GM23338 (cell line): ENCODE measurements around the gene GOLGA1. TPM values are rescaled to one million over a fixed set of nuclear protein-coding genes. Genes with fewer than 3 reads are reported as not detected.

Experiments used
- ATAC-seq: fragments of 200-7000 bp; cut with Tn5 transposase; 3 replicates; pipeline ENCODE4 v1.9.1; 2020
- DNase-seq: peaks from one replicate; pipeline ENCODE4 v3.0.0-alpha.2; 2015; ENCODE audit warnings: low spot score
- H2AFZ ChIP-seq: fragments of 200-600 bp; sonication (generic); 2 replicates; pipeline ENCODE4 v1.8.0; 2016; ENCODE audit warnings: antibody characterized with exemption, mild to moderate bottlenecking, moderate library complexity
- H3F3A ChIP-seq: fragments of 200-600 bp; sonication (generic); replicated peaks from 2 replicates; pipeline ENCODE4 v1.8.0; 2017; ENCODE audit warnings: antibody characterized with exemption, mixed run types, low read depth
- H3K27ac ChIP-seq: fragments of 200-600 bp; sonication (generic); 2 replicates; pipeline ENCODE4 v1.6.1; 2016; ENCODE audit warnings: low read depth
- H3K27me3 ChIP-seq: fragments of 200-600 bp; sonication (generic); 2 replicates; pipeline ENCODE4 v1.8.0; 2016; ENCODE audit warnings: mild to moderate bottlenecking, mixed run types, moderate library complexity; ENCODE audit not compliant: insufficient read depth
- H3K36me3 ChIP-seq: fragments of 200-600 bp; sonication (generic); 2 replicates; pipeline ENCODE4 v1.8.0; 2016; ENCODE audit warnings: mild to moderate bottlenecking; ENCODE audit not compliant: insufficient read depth
- H3K4me1 ChIP-seq: fragments of 200-600 bp; sonication (generic); 2 replicates; pipeline ENCODE4 v1.8.0; 2016; ENCODE audit warnings: mild to moderate bottlenecking, moderate library complexity; ENCODE audit not compliant: insufficient read depth
- H3K4me2 ChIP-seq: fragments of 200-600 bp; sonication (generic); 2 replicates; pipeline ENCODE4 v1.7.1; 2017; ENCODE audit warnings: mixed run types
- H3K4me3 ChIP-seq: fragments of 200-600 bp; sonication (generic); 2 replicates; pipeline ENCODE4 v1.6.1; 2016; ENCODE audit warnings: mixed run types
- H3K79me2 ChIP-seq: fragments of 200-600 bp; sonication (generic); replicated peaks from 2 replicates; pipeline ENCODE4 v1.8.0; 2017; ENCODE audit warnings: mild to moderate bottlenecking; ENCODE audit not compliant: insufficient read depth
- H3K9me2 ChIP-seq: fragments of 200-600 bp; sonication (generic); 2 replicates; pipeline ENCODE4 v1.8.0; 2017; ENCODE audit not compliant: insufficient read depth
- H4K20me1 ChIP-seq: fragments of 200-600 bp; sonication (generic); replicated peaks from 2 replicates; pipeline ENCODE4 v1.8.0; 2017; ENCODE audit warnings: mild to moderate bottlenecking; ENCODE audit not compliant: insufficient read depth
- H3K27ac Mint-ChIP-seq: 2 replicates; pipeline ENCODE4 v1.8.0; 2020; ENCODE audit warnings: inconsistent platforms, mild to moderate bottlenecking, moderate library complexity, mixed read lengths
- H3K27me3 Mint-ChIP-seq: 3 replicates; pipeline ENCODE4 v1.8.0; 2022; ENCODE audit warnings: low read depth, mild to moderate bottlenecking, moderate library complexity, mixed read lengths, inconsistent platforms; ENCODE audit not compliant: insufficient read depth, poor library complexity
- H3K36me3 Mint-ChIP-seq: 3 replicates; pipeline ENCODE4 v1.8.0; 2021; ENCODE audit warnings: low read depth, mild to moderate bottlenecking, inconsistent platforms, moderate library complexity, mixed read lengths
- H3K4me1 Mint-ChIP-seq: 3 replicates; pipeline ENCODE4 v1.8.0; 2020; ENCODE audit warnings: mild to moderate bottlenecking, inconsistent platforms, mixed read lengths
- H3K4me3 Mint-ChIP-seq: 3 replicates; pipeline ENCODE4 v1.8.0; 2021; ENCODE audit warnings: moderate library complexity, mild to moderate bottlenecking, inconsistent platforms, mixed read lengths
- H3K9me3 Mint-ChIP-seq: 3 replicates; pipeline ENCODE4 v1.8.0; 2020; ENCODE audit warnings: moderate library complexity, mild to moderate bottlenecking, inconsistent platforms, mixed read lengths
- CREB1 ChIP-seq: fragments of 250-450 bp; sonication (Bioruptor Pico); IDR thresholded peaks from 2 replicates; pipeline ENCODE4 v1.5.0; 2020; ENCODE audit warnings: low read depth, mild to moderate bottlenecking, moderate library complexity
- CTCF ChIP-seq, 2 experiments: fragments of 200-600 bp in 1 of 2; sonication (generic) in 1 of 2; conservative IDR thresholded peaks; 2 replicates each; pipeline versions ENCODE4 v1.5.1 to v1.6.1; 2016 to 2017; ENCODE audit warnings: antibody characterized with exemption in 2 of 2, low read depth in 2 of 2, mild to moderate bottlenecking in 2 of 2, moderate library complexity in 1 of 2
- EZH2 ChIP-seq: fragments of 200-600 bp; sonication (generic); IDR thresholded peaks from one replicate; pipeline ENCODE4 v1.8.0; 2017; ENCODE audit warnings: antibody characterized with exemption, mild to moderate bottlenecking, low read depth; ENCODE audit not compliant: unreplicated experiment
- JUNB ChIP-seq: IDR thresholded peaks from one replicate; pipeline ENCODE4 v1.6.1; 2016; ENCODE audit warnings: antibody characterized with exemption; ENCODE audit not compliant: unreplicated experiment
- REST ChIP-seq: IDR thresholded peaks from one replicate; pipeline ENCODE4 v1.6.1; 2018; ENCODE audit warnings: antibody characterized with exemption; ENCODE audit not compliant: unreplicated experiment
- STAT1 ChIP-seq: IDR thresholded peaks from one replicate; pipeline ENCODE4 v1.6.1; 2016; ENCODE audit warnings: antibody characterized with exemption; ENCODE audit not compliant: unreplicated experiment
- ZNF114 ChIP-seq: fragments of 250-450 bp; sonication (Bioruptor Pico); IDR thresholded peaks from 2 replicates; pipeline ENCODE4 v1.5.0; 2020; ENCODE audit warnings: mild to moderate bottlenecking, moderate library complexity
- polyA plus RNA-seq: library from polyadenylated mRNA; unstranded; fragments of >200 nt; fragmentation: Nextera tagmentation; extraction: Ambion mirVana; gene quantifications from 2 replicates; pipeline ENCODE4 v1.2.1, GENCODE V29; 2016
- total RNA-seq: library from RNA; depleted of rRNA; stranded (reverse); fragments of >200 nt; shearing (Covaris generic); gene quantifications from 2 replicates; pipeline ENCODE4 v1.2.3, GENCODE V29; 2014
- TF ChIP-seq, protein P1 (sequence below): IDR thresholded peaks from 2 replicates; pipeline ENCODE4 v1.6.1; 2016; ENCODE audit warnings: antibody characterized with exemption

The GOLGA1 gene
- total and polyA plus RNA-seq, 2 experiments from 2014 or later = 6.1 to 8.0 TPM

DNA sequence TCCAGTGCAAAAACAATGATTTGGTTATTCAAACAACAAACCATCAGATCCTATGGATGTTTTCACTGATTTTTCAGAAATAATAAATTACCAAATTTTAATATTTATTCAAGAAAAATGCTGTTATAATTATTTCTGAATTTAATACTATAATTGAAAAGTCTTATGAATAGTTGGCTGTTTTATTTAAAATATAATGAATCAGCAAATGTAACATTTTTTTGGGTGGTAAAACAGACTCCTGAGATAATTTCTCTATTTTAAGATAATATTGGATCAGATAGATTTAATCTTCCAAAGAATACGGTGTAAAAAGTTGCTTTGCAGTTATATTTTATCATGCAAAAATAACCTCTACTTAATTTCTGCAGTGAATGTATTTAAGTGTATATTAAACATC, 5.3 kb upstream of the GOLGA1 start (continued):
- TF ChIP-seq CTCF (conservative IDR thresholded peaks at IDR 0.05; ENCODE audit: low read depth in 2 of 2) = no peak
- TF ChIP-seq ZNF114 (CRISPR knock-in tag) = no peak
- TF ChIP-seq STAT1 = no peak

DNA sequence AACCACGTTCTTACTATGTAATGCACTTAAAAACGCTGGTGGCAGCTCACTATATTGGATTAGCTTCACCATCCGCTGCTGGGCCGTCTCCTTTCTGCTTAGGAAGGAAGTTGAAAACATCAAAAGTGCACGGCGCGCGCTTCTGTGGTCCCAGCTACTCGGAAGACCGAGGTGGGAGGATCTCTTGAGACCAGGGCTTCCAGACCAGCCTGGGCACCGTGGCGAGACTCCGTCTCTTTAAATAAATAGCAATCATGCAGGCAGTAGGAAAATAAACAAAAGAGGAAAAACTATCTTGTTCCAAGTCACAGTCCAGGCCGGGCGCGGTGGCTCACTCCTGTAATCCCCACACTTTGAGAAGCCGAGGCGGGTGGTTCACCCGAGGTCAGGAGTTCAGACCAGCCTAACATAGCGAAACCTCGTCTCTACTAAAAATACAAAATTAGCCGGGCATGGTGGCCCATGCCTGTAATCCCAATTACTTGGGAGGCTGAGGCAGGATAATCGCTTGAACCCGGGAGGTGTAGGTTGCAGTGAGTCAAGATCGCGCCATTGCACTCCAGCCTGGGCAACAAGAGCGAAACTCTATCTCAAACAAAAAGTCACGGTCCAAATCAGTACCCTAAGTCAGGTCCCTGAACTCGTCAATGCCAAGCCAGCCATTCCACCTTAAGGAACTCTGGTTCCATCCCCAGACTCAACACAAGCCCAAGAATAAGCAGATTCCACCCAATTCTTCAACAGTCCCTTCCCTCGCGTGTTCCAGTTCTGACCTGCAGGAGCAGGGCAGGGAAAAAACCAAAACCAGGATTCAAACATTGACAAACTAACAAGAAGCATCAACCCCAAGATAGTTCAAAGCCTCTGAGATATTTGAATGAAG, 1.0 kb upstream of the GOLGA1 start:
- H3K36me3 ChIP-seq = no peaks in the 10 kb centered on the region
- peak overlapping the region; percentile 93 for H3K27ac ChIP-seq
- H3K4me1 ChIP-seq = peaks cover 15% of the 10 kb centered on the region
- peak; percentile 62 for DNase-seq
- no peaks in the 10 kb centered on the region for H4K20me1 ChIP-seq
- no peaks in the 10 kb centered on the region for H3K9me2 ChIP-seq
- H3K9me3 Mint-ChIP-seq = no peaks in the 10 kb centered on the region
- H3K27ac Mint-ChIP-seq = peak overlapping the region; percentile 75
- H3K4me3 ChIP-seq = peak overlapping the region; percentile 94
- H3K4me2 ChIP-seq = peak overlapping the region; percentile 96
- ATAC-seq = peak; percentile 22
- peaks cover 12% of the 10 kb centered on the region for H3K4me1 Mint-ChIP-seq
- no peaks in the 10 kb centered on the region for H3K27me3 ChIP-seq
- H3K4me3 Mint-ChIP-seq = peak overlapping the region; percentile 85
- H2AFZ ChIP-seq = peak overlapping the region; percentile 95
- peaks cover 18% of the 10 kb centered on the region for H3F3A ChIP-seq
- H3K79me2 ChIP-seq = no peaks in the 10 kb centered on the region
- no peaks in the 10 kb centered on the region for H3K27me3 Mint-ChIP-seq
- H3K36me3 Mint-ChIP-seq = 0 out of 3 replicates have a peak, but pooled peaks cover 2% of the 10 kb centered on the region
- TF ChIP-seq JUNB (no peak), CTCF (conservative IDR thresholded peaks at IDR 0.05; ENCODE audit: low read depth in 2 of 2) (no peak), ZNF114 (CRISPR knock-in tag) (no peak), STAT1 (no peak), CREB1 (CRISPR knock-in tag) (no peak), REST (no peak), EZH2 (no peak)
- TF ChIP-seq, protein P1, sequence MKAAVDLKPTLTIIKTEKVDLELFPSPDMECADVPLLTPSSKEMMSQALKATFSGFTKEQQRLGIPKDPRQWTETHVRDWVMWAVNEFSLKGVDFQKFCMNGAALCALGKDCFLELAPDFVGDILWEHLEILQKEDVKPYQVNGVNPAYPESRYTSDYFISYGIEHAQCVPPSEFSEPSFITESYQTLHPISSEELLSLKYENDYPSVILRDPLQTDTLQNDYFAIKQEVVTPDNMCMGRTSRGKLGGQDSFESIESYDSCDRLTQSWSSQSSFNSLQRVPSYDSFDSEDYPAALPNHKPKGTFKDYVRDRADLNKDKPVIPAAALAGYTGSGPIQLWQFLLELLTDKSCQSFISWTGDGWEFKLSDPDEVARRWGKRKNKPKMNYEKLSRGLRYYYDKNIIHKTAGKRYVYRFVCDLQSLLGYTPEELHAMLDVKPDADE = no peak
